Bone marrow (tissue), 2 donors: ENCODE results near the gene XYLT1.
A peak's percentile ranks its signal among the peaks of the same experiment; 100 is the strongest.

Experiments
- DNase-seq, 2 donors: peaks; one replicate each; lab custom pipeline; 2025; lab: John Stamatoyannopoulos, UW

The XYLT1 gene

DNA sequence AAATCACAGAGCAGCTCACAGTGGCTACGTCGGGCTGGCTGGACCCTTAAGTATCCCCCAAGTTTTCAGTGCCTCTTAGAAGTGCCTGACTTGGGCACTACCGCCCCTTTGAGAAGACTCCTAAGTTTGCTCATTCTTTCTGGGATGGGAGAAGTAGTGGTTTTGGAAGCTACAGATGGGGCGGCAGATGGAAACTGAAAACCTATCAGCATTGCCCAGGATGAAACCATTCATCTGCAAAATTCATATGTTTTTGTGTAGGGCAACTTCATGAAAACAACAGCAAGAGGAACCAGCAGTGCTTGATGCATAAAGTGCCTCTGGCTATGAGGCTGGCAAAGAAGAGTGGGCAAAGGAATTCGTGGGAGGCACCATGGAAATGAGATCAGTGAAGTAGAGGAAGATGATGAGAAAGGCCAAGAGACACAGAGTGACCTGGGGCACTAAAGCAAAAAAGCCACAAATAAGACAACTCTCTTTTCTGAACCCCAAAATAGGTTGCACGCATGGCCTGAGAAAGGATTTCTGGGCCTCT, 277.1 kb downstream of the XYLT1 start:
- no peak for DNase-seq

- no peak for DNase-seq
These were observed 286.7 kb downstream of the XYLT1 start for GRCh38 chr16:17184026-17184425.

DNA sequence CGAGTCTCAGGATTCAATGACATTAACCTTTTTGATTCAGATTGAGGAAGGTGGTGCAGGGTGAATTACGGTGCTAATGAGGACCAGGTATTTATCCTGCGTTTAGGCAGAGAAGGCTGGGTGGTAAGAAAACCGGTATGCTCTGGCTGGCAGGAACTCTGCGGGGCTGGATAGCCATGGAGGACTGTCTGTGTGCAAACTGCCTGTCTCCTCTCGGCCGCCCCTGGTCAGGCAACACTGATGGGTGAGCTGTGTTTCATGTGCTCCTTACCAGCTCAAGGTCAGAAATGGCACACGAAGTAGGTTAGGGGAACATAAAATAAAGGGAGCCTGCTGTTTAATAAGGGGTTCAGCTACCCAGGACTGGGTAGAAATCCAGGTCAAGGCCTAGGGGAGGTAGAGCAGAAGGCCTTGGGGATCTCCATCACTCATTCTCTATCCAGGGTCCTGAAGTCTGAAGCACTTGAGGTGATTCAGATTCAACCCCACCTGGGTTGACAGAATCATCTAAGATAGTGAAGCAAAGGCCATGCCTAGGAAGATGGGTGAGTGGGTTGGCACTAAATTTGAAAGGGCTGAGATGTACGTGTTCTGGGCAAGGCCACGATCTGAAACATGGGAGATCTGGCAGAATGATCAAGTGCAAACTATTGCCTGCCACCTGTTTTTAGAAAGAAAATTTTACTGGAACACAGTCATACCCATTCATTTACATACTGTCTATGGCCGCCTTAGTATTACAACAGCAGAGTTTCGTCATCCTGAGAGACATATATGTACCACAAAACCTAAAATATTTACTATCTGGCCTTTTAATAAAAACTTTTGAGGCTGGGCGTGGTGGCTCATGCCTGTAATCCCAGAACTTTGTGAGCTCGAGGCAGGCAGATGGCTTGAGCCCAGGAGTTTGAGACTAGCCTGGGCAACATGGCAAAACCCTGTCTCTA, 292.5 kb downstream of the XYLT1 start:
- DNase-seq: no peak

DNA sequence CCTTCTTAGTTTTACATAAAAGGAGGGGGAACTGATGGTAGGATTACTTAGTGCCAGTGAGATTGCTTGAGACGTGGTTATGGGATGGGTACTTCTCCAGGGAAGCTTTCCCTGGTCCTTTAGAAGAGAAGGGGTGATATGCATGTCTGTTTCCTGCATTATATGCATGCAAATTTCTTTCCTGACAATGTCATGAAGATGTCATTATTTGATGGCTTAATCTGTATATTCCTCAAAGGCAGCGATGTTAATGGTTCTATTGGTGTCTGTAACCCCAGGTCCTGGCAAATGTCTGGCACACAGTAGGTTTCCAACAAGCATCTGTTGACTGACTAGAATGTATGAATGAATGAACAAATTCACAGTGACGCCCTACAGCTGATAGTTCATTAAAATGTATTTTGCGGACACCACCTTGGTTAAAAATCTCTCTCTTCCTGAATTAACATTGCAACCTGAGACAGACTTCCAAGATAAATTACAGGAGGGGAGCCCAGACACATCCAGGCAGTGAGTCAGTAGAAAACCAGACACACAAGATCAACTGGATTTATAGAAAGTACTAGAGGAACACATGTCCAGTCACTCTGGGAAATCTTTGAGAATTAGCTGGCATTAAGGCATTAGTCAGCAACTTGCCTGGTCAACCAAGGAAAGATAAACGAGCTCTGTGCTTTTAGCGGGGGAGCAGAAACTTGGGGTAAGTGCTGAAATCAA, 293.4 kb downstream of the XYLT1 start:
- DNase-seq: no peak

DNA sequence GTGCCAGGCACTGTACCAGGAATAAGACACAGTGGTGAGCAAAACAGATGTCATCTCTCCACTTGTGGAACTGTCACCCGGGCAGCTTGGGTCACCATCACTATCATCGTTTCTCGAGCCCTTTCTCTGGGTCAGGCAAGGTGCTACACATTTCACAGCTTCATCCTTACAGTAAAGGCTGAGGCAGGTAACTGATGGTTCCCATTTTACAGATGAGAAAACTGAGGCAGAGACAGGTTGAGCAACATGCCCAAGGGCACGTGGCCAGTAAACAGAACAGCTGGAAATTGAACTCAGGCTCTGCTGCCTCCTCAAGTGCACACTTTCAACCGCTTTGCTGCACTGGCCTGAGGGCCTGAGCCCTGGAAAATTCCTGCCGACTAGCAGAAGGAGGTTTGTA, 294.6 kb downstream of the XYLT1 start:
- DNase-seq: no peak

- peak; percentile 19 to 82 for DNase-seq
These were observed 297.5 kb downstream of the XYLT1 start for GRCh38 chr16:17173281-17173680.

- DNase-seq: no peak
These were observed 299.3 kb downstream of the XYLT1 start for GRCh38 chr16:17171250-17172143.

DNA sequence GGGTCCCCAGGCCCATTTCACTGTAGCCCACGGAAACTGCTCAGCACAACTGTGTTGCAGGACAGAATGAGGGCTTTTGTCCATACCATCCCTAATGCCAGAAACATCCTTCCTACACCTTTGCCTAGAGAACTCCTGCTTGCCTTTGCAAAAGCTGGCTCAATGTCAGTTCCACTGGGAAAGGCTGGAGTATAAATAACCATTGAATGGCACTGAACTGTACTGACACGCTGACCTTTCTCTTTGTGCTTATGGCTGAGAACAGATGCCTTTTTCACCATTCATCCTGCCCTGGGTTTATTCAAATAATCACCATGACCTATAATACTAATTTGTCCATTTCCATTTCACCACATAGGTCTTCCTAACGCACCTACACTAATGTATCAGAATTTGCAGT, 300.3 kb downstream of the XYLT1 start:
- no peak for DNase-seq

DNA sequence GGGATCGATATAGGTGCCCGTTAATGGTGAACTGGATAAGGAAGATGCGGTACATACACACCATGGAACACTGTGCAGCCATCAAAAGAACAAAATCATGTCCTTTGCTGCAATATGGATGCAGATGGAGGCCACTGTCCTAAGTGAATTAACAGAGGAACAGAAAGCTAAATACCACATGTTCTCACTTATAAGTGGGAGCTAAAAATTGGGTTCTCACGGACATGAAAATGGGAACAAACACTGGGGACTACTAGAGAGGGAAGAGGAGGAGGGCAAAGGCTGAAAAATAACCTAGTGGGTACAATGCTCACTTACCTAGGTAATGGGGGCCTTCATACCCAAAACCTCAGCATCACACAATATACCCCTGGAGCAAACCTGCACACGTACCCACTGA, 302.6 kb downstream of the XYLT1 start:
- DNase-seq: no peak

GRCh38 chr16:17166095-17166494, 304.7 kb downstream of the XYLT1 start:
- DNase-seq: no peak

GRCh38 chr16:17162560-17162959, 308.2 kb downstream of the XYLT1 start:
- no peak for DNase-seq

DNA sequence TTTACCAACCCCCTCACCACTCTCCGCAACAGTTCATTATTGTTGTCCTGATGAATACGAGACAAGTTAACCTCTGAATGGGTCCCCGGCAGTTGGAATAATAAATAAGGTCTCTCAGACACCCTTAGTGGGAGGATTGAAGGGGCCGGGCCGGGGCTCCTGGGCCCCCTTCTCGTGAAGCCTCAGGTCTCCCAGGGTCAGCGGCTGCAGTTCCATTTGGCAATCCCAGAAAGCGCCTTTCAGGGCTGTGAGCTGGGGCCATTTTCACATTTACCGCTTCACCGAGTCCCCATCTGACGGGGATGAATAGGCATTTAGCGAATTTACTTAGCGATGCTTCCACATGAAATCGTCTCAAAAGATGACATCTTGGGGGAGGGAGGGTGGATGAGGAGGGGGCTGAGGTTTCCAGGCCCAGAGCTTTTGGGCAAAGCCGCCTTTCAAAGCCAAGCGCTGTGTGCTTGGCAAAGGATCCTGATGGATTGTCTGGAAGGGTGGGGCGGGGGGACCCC, 309.8 kb downstream of the XYLT1 start:
- DNase-seq: no peak

DNA sequence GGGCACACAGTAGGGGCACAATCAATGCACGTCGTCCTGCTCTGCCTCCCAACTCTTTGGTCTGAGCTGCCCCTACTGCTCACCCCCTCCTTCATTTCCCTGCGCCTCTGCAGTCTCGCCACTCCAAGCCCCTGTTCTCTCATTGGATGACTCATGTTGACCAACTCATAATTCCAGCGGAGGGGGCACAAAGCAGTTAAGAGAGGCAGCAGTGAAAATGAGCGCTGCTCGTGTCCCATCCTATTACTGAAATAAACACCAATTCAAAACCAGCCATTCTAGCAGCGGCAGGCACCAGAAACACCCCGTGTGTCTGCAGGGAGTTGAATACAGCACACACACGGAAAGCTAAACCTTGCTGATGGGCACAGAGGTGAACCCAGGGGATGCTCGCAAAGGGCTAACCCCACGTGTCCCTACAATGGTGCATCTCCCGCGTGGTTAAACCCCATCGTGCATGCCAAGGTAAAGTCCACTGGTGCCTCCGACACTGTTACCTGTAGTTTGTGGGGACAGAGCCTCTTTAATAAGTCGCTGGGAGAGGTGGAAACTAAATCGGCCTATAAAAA, 310.4 kb downstream of the XYLT1 start:
- no peak for DNase-seq

GRCh38 chr16:17159617-17160016, 311.1 kb downstream of the XYLT1 start:
- DNase-seq: no peak

DNA sequence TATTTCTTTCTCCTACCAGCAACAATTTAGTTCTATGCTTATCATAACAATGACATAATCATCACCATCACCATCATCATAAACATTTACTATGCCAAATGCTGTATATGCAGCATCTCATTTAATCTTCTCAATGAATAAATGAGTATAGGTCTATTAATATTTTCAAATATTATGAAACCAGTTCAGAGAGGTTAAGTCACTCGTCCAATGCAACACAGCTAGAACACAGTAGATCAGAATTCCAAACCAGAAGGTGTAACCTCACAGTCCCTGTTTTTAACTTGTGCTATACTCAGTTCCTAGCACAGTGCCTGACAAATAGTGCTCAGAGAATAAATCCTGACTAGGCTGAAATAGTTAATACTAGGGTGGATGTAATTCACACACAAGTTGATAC, 314.8 kb downstream of the XYLT1 start:
- no peak for DNase-seq

DNA sequence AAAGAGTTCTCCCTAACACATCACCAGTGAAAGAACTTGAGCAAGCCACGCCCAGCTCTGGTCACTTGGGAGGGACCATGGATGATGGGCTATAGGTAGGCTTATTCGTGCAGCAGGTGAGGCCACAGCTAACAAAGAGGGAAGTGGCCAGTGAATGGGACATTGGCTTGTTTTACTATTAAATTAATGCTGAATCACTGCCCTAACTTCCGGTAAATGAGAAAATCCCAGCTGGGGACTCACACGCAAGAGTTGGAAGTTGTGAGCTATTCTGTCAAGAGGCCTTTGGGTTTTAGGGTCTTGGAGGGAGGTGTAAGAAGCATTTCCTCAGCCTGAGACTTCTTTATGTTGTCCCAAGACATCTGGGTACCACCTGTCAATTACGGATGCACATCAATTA, 315.3 kb downstream of the XYLT1 start:
- DNase-seq: no peak

DNA sequence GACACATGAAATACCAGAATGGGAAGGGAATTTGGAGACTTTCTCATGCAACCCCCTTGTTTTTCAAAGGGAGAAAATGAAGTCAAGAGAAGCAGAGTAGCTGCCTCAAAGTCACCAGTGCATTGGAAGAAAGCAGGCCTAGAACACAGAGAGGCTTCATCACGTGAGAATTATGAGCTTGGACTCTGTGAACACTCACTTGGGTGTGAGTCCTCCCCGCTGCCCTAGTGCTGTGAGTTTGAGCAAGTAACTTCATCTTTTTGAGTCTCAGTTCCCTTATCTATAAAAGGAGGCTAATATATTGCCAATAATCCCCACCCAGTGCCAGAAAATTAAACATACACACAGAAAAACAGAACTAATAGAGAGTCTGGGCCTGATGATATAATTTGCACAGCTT, 315.8 kb downstream of the XYLT1 start:
- no peak for DNase-seq

DNA sequence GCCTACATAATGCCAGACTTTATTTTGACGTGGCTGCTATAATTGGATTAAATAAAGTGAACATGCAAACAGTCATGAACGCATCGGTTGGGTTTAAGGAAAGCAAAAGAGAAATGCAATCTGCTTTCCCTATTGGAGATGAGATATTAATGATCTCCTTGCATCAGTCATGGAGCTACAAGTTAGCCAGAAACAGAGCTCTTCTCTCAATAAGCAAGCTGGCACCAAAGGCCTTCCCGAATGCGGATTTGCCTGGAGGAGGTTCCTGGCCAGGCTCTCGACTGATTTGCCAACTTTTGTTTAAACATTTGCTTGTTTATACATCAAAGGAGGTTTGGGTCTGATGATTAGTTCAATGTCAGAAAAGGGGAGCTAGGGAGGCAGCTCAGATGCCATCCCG, 318.4 kb downstream of the XYLT1 start:
- DNase-seq: no peak

- no peak for DNase-seq
These were observed 319.4 kb downstream of the XYLT1 start for GRCh38 chr16:17151335-17151734.

- no peak for DNase-seq
These were observed 320.8 kb downstream of the XYLT1 start for GRCh38 chr16:17149904-17150483.

- DNase-seq: no peak
These were observed 322.8 kb downstream of the XYLT1 start for GRCh38 chr16:17147942-17148341.
